Natural killer cell treated with Interleukin-12 subunit alpha and Interleukin-12 subunit beta and Interleukin-15 and Interleukin-18, amount 100 ng/mL, for 72 hours (primary cell): ENCODE results near the gene HOXA3. TPM values are rescaled to one million over a fixed set of nuclear protein-coding genes. Genes with fewer than 3 reads are reported as not detected.

Experiments used
- ATAC-seq, 2 donors: fragments of 150-1000 bp; cut with Tn5 transposase in 1 of 2; sonication (Bioruptor Pico), chemical (Tn5 transposase) in 1 of 2; 2 replicates each; pipeline ENCODE4 v1.10.0; 2021
- DNase-seq: peaks from one replicate; pipeline ENCODE4 v3.0.0; 2022; ENCODE audit warnings: low spot score
- H3K27ac Mint-ChIP-seq, 2 donors: 1 replicate in 1 of 2; 2 replicates in 1 of 2; pipeline ENCODE4 v1.8.0; 2022; ENCODE audit warnings: mixed read lengths in 2 of 2, mild to moderate bottlenecking in 1 of 2, moderate library complexity in 1 of 2
- H3K27me3 Mint-ChIP-seq, 2 donors: 1 replicate in 1 of 2; 2 replicates in 1 of 2; pipeline ENCODE4 v1.8.0; 2022; ENCODE audit warnings: mixed read lengths in 2 of 2
- H3K36me3 Mint-ChIP-seq: one replicate; pipeline ENCODE4 v1.8.0; 2022; ENCODE audit warnings: mixed read lengths
- H3K4me1 Mint-ChIP-seq, 2 donors: 1 replicate in 1 of 2; 2 replicates in 1 of 2; pipeline ENCODE4 v1.8.0; 2022; ENCODE audit warnings: low read depth in 2 of 2, mixed read lengths in 2 of 2, mild to moderate bottlenecking in 1 of 2
- H3K4me3 Mint-ChIP-seq: one replicate; pipeline ENCODE4 v1.8.0; 2022; ENCODE audit warnings: mixed read lengths
- H3K9me3 Mint-ChIP-seq: 2 replicates; pipeline ENCODE4 v1.8.0; 2022; ENCODE audit warnings: mixed read lengths
- total RNA-seq, 2 donors: library from RNA; stranded (reverse); gene quantifications; one replicate each; pipeline ENCODE4 v1.2.3, GENCODE V29; 2022

HOXA3 gene
- total RNA-seq, 2 donors from 2014 or later, result not detected

DNA sequence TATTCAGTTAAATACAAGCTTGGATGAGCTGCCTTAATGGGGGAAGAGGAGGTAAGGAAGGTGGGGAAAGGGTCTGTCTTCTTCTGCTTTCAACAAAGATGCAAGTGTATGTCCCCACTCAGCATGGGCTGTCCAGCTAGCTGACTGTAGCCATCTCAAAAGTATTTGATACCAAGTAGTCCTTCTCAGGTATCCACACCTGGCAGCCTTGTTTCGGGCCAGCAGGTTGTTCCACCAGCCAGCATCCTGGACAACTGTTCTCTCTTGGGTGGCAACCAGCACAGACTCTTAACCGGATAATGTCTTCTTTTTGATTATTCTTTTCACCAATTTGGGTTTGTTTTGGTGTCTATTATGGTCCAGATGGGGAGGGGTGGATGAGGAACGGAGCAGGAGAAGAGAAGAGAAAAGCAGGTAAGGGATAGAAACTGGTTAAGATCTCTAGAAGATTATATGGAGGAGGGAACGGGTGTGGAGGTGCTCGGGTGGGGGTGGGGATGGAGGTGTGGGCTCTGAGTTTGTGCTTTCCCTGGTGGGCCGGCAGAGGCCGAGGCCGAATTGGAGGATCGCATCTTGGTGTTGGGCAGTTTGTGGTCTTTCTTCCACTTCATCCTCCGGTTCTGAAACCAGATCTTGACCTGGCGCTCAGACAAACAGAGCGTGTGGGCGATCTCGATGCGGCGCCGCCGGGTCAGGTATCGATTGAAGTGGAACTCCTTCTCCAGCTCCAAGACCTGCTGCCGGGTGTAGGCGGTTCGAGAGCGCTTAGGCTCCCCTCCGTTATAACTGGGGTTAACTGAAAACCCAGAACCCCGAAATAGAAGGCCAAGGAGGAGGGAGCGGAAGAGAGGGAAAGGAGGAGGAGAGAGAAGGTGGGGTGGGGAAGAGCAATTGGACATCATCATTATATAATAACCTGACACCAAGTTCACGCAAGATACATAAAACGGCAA is 23.3 kb downstream of the HOXA3 start:
- Mint-ChIP-seq H3K27me3 (peaks cover 28 to 60% of the 10 kb centered on the region in 2 donors), H3K4me1 (peaks cover 4 to 7% of the 10 kb centered on the region in 2 donors), H3K27ac (peak overlapping the region in 1 of 2 donors; percentile 43), H3K36me3 (no peaks in the 10 kb centered on the region), H3K9me3 (no peaks in the 10 kb centered on the region), H3K4me3 (no peak overlapping the region)
- no peak for ATAC-seq
- no peak for DNase-seq

- Mint-ChIP-seq H3K4me1 (peaks cover 0 to 3% of the 10 kb centered on the region in 2 donors), H3K4me3 (no peak overlapping the region), H3K27me3 (peaks cover 24 to 50% of the 10 kb centered on the region in 2 donors), H3K27ac (no peak overlapping the region), H3K36me3 (no peaks in the 10 kb centered on the region), H3K9me3 (no peaks in the 10 kb centered on the region)
- DNase-seq (no peak), ATAC-seq (no peak)
These were observed 24.3 kb downstream of the HOXA3 start for GRCh38 chr7:27128034-27128433.

DNA sequence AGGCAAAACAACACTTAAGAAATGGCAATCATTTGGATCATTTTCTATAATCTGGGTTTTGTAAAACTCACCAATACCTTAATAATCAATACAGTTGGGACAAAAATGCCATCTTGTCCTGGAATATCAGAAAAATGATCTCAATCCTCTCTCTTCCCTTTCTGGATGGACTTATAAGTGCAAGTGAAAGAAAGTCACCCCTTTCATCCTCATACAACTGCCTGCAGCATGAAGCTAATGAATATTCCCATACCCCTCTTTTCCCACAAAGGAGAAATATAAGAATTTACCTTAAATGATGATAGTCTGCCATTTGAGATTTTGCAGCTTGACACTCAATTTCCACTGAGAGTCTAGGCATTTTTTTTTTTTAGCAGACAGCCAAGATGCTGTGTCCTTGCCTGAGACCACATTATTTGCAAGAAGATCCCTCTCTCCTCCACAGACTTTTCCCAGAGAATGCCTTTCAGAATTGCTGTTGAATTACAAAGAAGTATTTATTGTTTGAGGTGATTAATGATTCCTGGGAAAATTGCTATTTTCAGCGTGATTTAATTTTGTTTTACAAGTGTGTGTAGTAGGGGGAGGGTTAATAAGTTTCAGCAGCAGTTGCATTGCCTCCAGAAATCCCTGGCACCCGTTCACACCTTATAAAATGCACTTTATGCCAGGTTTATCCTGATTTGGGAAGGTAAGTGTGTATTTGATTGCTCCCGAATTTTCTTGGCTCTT is 25.6 kb downstream of the HOXA3 start:
- no peak for ATAC-seq
- Mint-ChIP-seq H3K27ac (no peak overlapping the region), H3K36me3 (no peaks in the 10 kb centered on the region), H3K9me3 (no peaks in the 10 kb centered on the region), H3K4me3 (no peak overlapping the region), H3K4me1 (peaks cover 0 to 3% of the 10 kb centered on the region in 2 donors), H3K27me3 (peaks cover 24 to 38% of the 10 kb centered on the region in 2 donors)
- no peak for DNase-seq

GRCh38 chr7:27125986-27126394 is 26.4 kb downstream of the HOXA3 start:
- Mint-ChIP-seq H3K9me3 (no peaks in the 10 kb centered on the region), H3K27ac (no peak overlapping the region), H3K36me3 (no peaks in the 10 kb centered on the region), H3K27me3 (peaks cover 24 to 35% of the 10 kb centered on the region in 2 donors), H3K4me3 (no peak overlapping the region), H3K4me1 (peaks cover 0 to 3% of the 10 kb centered on the region in 2 donors)
- no peak for DNase-seq
- ATAC-seq, result no peak

DNA sequence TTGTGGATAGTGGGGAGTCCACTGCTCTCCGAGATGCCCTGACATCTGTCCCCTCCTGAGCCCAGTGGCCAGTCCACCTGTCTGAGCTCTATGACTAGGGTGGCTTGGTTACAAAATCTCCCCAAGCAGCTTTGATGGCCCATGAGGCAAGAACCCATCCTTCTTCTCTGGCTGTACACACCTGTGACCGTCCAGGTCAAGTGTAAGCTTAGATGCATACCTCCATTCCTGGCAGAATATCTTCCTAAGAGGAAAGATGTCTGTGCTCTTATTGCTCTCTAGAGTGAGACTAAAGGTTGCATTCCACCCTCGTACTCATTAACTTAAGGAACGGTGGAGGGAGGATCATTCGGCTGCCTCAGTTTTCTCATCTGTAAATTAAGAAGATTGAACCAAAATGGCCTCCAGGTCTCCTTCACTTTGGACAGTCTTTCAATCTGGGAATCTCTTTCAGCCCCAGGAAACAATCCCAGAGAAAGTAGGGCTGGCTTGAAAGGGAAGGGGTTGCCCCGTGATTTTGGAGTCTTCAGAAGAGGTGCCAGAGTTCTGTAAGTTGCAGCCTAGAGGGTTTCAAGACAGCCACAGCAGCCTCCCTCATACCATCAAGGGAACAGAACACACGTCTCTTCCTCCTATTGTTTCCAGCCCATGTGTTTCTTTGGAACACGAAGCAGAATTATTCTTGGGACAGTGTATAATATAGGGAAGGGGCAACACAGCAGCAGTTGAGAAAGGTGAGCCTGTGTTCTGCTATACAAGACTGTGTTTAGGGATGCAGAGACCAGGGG is 27.3 kb downstream of the HOXA3 start:
- no peak overlapping the region for H3K27ac Mint-ChIP-seq
- DNase-seq (no peak), ATAC-seq (peak in 1 of 2 donors; percentile 44)
- H3K4me1 Mint-ChIP-seq, result peaks cover 0 to 3% of the 10 kb centered on the region in 2 donors
- H3K9me3 Mint-ChIP-seq, result no peaks in the 10 kb centered on the region
- no peaks in the 10 kb centered on the region for H3K36me3 Mint-ChIP-seq
- no peak overlapping the region for H3K4me3 Mint-ChIP-seq
- peaks cover 24 to 35% of the 10 kb centered on the region in 2 donors for H3K27me3 Mint-ChIP-seq

DNA sequence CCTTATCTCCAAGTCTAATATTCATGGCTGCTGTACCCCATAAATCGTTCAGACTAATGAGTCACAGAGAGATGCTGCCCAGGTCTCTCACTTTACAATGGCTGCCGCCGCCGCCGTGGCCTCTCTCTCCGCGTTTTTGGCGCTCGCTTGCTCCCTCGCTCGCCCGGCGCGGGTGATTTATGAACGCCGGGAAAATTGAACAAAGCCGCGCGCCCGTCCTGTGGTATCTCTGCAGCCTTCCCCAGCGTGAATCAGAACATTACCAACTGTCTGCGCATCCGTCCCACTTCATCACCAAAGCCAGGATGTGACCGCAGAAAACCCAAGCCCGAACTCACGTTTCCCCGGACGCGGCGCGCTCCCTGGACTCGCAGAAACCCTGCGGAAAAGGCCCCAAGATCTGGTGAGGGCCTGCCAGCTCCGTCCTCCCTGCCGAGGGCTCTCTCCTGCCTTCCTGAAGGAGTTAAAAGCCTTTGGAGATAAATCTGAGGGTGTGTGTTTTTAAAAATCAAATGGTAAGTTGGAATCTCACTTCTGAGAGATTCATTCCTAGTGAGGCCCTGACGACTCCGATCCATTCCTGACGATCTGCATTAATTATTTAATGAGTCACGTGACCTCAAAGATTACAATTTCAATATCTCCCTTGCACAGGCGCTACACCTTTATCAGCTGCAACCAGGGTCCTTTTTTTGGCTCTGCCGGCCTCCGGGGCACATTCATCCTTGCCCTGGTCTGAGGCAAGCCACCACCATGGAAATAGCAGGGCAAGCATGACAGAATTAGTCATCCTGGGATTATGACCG is 28.1 kb downstream of the HOXA3 start:
- peaks cover 24 to 34% of the 10 kb centered on the region in 2 donors for H3K27me3 Mint-ChIP-seq
- no peak overlapping the region for H3K27ac Mint-ChIP-seq
- no peak for ATAC-seq

GRCh38 chr7:27123477-27124053 is 28.8 kb downstream of the HOXA3 start:
- Mint-ChIP-seq H3K27me3 (peaks cover 19 to 27% of the 10 kb centered on the region in 2 donors), H3K27ac (no peak overlapping the region), H3K9me3 (no peaks in the 10 kb centered on the region), H3K36me3 (no peaks in the 10 kb centered on the region), H3K4me1 (no peaks in the 10 kb centered on the region), H3K4me3 (no peak overlapping the region)
- DNase-seq (no peak), ATAC-seq (no peak)

More for the DNA sequence above, 28.1 kb downstream of the HOXA3 start:
- no peak for DNase-seq
- no peaks in the 10 kb centered on the region for H3K9me3 Mint-ChIP-seq
- no peak overlapping the region for H3K4me3 Mint-ChIP-seq
- H3K4me1 Mint-ChIP-seq, result peaks cover 0 to 3% of the 10 kb centered on the region in 2 donors
- H3K36me3 Mint-ChIP-seq, result no peaks in the 10 kb centered on the region

DNA sequence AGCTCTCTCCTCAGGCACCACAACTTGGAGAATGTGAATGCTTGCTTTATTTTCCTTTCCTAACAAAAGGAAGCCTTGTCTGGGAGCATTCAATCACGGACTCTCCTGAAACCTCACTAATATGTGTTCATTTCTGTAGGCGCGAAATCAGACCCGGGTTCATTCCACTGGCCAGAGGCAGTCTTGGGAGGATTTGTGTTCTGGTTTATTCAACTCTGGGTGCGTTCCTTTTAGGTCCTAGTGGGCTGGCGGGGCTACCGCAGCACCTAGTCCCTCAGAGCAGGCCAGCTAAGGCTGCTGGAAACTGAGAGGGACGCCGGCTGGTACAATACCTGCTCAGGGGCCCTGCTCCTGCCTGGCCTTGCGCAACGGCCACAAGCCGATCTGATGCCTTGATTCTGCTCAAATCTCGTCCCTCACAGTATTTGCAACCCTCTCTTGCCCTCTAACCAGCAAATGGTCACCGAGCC is 29.3 kb downstream of the HOXA3 start:
- no peak overlapping the region for H3K27ac Mint-ChIP-seq
- peaks cover 17 to 26% of the 10 kb centered on the region in 2 donors for H3K27me3 Mint-ChIP-seq
- no peaks in the 10 kb centered on the region for H3K9me3 Mint-ChIP-seq
- H3K4me3 Mint-ChIP-seq, result no peak overlapping the region
- no peaks in the 10 kb centered on the region for H3K4me1 Mint-ChIP-seq
- no peak for ATAC-seq
- no peak for DNase-seq
- H3K36me3 Mint-ChIP-seq, result no peaks in the 10 kb centered on the region

GRCh38 chr7:27122077-27122910 is 30.1 kb downstream of the HOXA3 start:
- no peak overlapping the region for H3K4me3 Mint-ChIP-seq
- H3K27me3 Mint-ChIP-seq, result peaks cover 13 to 19% of the 10 kb centered on the region in 2 donors
- no peak for ATAC-seq
- no peaks in the 10 kb centered on the region for H3K36me3 Mint-ChIP-seq
- no peaks in the 10 kb centered on the region for H3K9me3 Mint-ChIP-seq
- no peak overlapping the region for H3K27ac Mint-ChIP-seq
- no peaks in the 10 kb centered on the region for H3K4me1 Mint-ChIP-seq
- DNase-seq, result no peak

DNA sequence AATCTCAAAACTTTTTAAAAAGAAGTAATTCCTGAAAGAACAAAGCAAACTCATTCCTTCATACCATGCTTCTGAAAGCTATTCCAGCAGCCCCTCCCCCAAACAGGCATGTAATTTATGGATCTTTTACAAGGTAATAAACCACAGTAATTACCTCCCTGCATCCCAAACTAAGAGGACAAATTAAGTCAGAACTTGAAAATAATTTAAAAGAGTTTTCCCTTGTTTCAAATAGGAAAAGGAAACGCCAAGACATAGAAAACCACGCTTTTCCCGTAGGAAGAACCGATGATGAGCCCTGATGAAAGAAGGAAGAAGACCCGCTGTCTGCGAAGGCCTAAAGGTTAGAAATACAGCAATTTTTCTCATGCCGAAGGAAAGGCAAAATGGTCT is 30.7 kb downstream of the HOXA3 start:
- ATAC-seq, result no peak
- Mint-ChIP-seq H3K9me3 (no peaks in the 10 kb centered on the region), H3K36me3 (no peaks in the 10 kb centered on the region), H3K27me3 (peaks cover 10 to 13% of the 10 kb centered on the region in 2 donors), H3K4me3 (no peak overlapping the region), H3K4me1 (no peaks in the 10 kb centered on the region), H3K27ac (no peak overlapping the region)
- no peak for DNase-seq

DNA sequence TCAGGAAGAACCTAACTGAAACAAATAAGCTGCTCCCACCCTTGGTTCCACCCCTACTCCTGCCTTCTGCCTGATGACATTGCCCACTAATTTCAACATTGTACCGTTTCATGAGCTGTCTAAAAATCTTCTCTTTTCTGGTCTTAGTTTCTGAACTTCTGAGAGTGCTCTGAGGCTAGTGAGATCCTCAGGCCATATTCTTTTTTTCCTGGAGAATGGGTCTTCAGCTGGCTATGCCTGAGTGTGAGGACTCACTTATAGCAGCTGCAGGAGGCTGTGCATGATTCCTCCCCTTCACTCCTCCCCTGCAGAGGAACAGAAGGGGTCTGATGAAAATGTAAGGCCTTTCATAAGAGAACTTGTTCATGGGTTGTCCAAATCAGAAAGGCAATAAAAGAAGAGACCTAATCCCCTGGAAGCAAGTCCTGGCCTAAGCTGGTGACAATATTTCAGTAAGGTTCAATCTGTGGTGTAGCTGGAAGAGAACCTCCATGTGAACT is 32.9 kb downstream of the HOXA3 start:
- no peak for DNase-seq
- Mint-ChIP-seq H3K27ac (no peak overlapping the region), H3K4me1 (no peaks in the 10 kb centered on the region), H3K36me3 (no peaks in the 10 kb centered on the region), H3K4me3 (no peak overlapping the region), H3K27me3 (no peaks in the 10 kb centered on the region), H3K9me3 (no peaks in the 10 kb centered on the region)
- ATAC-seq, result no peak

DNA sequence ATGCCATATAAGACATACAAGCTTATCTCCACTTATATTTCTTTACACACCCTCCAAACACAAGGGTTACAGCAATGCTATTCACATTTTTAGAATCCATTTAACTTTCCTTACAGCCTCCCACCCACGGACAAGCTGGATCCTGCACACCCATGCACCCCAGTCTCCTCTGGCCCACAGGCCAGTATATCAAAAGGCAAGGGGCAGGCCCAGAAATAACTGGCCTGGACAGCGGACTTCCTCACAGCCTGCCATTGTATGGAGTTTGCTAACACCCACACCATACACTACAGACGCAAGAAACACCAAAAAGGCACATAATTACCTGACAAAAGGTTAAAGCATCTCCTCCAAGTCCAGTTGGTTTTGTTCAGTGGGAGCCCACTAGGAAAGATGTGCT is 33.8 kb downstream of the HOXA3 start:
- Mint-ChIP-seq H3K27me3 (no peaks in the 10 kb centered on the region), H3K4me1 (no peaks in the 10 kb centered on the region), H3K4me3 (no peak overlapping the region), H3K9me3 (no peaks in the 10 kb centered on the region), H3K27ac (no peak overlapping the region), H3K36me3 (no peaks in the 10 kb centered on the region)
- DNase-seq, result no peak
- ATAC-seq, result no peak
